B cell (primary cell): ENCODE data around the gene PHLPP1. TPM values are rescaled to one million over a fixed set of nuclear protein-coding genes. Genes with fewer than 3 reads are reported as not detected.

Source experiments
- ATAC-seq: fragments of 200-7000 bp; cut with Tn5 transposase; one replicate; pipeline ENCODE4 v1.10.0; 2021; ENCODE audit warnings: low read depth, mild to moderate bottlenecking, moderate number of reproducible peaks, moderate library complexity
- CTCF ChIA-PET: fragments of 350-600 bp; sonication (Branson Sonifier 250); formaldehyde crosslinking; loops from one replicate; lab custom pipeline; 2021; ENCODE audit warnings: antibody characterized with exemption, inconsistent platforms; lab: Charles Lee
- POLR2A ChIA-PET: fragments of 350-600 bp; sonication (Branson Sonifier 250); formaldehyde crosslinking; loops from one replicate; lab custom pipeline; 2021; ENCODE audit warnings: antibody characterized with exemption; lab: Charles Lee
- DNase-seq: peaks from one replicate; pipeline ENCODE4 v3.0.0; 2013
- H2AFZ ChIP-seq: 2 replicates; pipeline ENCODE4 v1.6.1; 2012; ENCODE audit warnings: mild to moderate bottlenecking, low read depth, low read length; ENCODE audit not compliant: insufficient read depth, poor library complexity, severe bottlenecking
- H3K27ac ChIP-seq, 2 donors: 1 replicate in 1 of 2; 2 replicates in 1 of 2; pipeline ENCODE4 v1.5.1; 2012 to 2013; ENCODE audit warnings: low read length in 2 of 2, mild to moderate bottlenecking in 2 of 2, moderate library complexity in 1 of 2
- H3K27me3 ChIP-seq, 4 experiments: fragments of 200-600 bp in 1 of 4; sonication (generic) in 1 of 4; replicated peaks in 1 of 4; 1 replicate in 2 of 4; 2 replicates in 2 of 4; pipeline versions ENCODE4 v1.6.1 to v1.7.0; 2013 to 2016; ENCODE audit warnings: low read length in 3 of 4, mild to moderate bottlenecking in 2 of 4, mixed read lengths in 1 of 4, moderate library complexity in 1 of 4; ENCODE audit not compliant: insufficient read depth in 4 of 4, control insufficient read depth in 3 of 4; ENCODE audit errors: control extremely low read depth in 1 of 4
- H3K36me3 ChIP-seq, 2 experiments: replicated peaks in 1 of 2; 1 replicate in 1 of 2; 2 replicates in 1 of 2; pipeline versions ENCODE4 v1.6.1 to v1.7.1; 2013; ENCODE audit warnings: low read length in 1 of 2; ENCODE audit not compliant: insufficient read depth in 2 of 2, control insufficient read depth in 1 of 2; ENCODE audit errors: control extremely low read depth in 1 of 2, extremely low read depth in 1 of 2
- H3K4me1 ChIP-seq, 2 donors: fragments of 200-600 bp in 1 of 2; sonication (generic) in 1 of 2; 1 replicate in 1 of 2; 2 replicates in 1 of 2; pipeline versions ENCODE4 v1.5.1 to v1.6.1; 2013 to 2017; ENCODE audit warnings: low read length in 2 of 2; ENCODE audit not compliant: control insufficient read depth in 2 of 2, insufficient read depth in 2 of 2
- H3K4me2 ChIP-seq: replicated peaks from 2 replicates; pipeline ENCODE3; 2012; ENCODE audit warnings: mild to moderate bottlenecking, low read depth, low read length; ENCODE audit not compliant: poor library complexity, severe bottlenecking
- H3K4me3 ChIP-seq, 5 experiments: fragments of 200-600 bp in 1 of 5; sonication (generic) in 1 of 5; 1 replicate in 3 of 5; 2 replicates in 2 of 5; pipeline versions ENCODE4 v1.5.1 to v1.7.0; 2011 to 2016; ENCODE audit warnings: low read length in 4 of 5, mild to moderate bottlenecking in 4 of 5, low read depth in 2 of 5, control low read depth in 1 of 5, moderate library complexity in 1 of 5; ENCODE audit not compliant: insufficient read depth in 1 of 5; ENCODE audit errors: control extremely low read depth in 1 of 5, extremely low read depth in 1 of 5
- H3K79me2 ChIP-seq: fragments of 200-600 bp; sonication (generic); one replicate; pipeline ENCODE4 v1.6.0; 2016; ENCODE audit warnings: low read length; ENCODE audit not compliant: control insufficient read depth, insufficient read depth
- H3K9ac ChIP-seq: fragments of 200-600 bp; sonication (generic); 2 replicates; pipeline ENCODE4 v1.6.1; 2017; ENCODE audit warnings: mild to moderate bottlenecking, low read length, moderate library complexity
- H3K9me3 ChIP-seq, 3 donors: one replicate each; pipeline versions ENCODE4 v1.6.1 to v1.7.1; 2013; ENCODE audit warnings: low read length in 2 of 3; ENCODE audit not compliant: control insufficient read depth in 2 of 3, insufficient read depth in 1 of 3; ENCODE audit errors: control extremely low read depth in 1 of 3
- H4K20me1 ChIP-seq: 2 replicates; pipeline ENCODE4 v1.6.0; 2012; ENCODE audit warnings: mild to moderate bottlenecking, low read length; ENCODE audit not compliant: insufficient read depth, control insufficient read depth, poor library complexity, severe bottlenecking
- H3K27ac Mint-ChIP-seq: one replicate; pipeline ENCODE4 v1.8.0; 2021; ENCODE audit warnings: mixed read lengths
- H3K27me3 Mint-ChIP-seq: one replicate; pipeline ENCODE4 v1.8.0; 2021; ENCODE audit warnings: mixed read lengths
- H3K4me1 Mint-ChIP-seq: one replicate; pipeline ENCODE4 v1.8.0; 2021; ENCODE audit warnings: mixed read lengths
- H3K4me3 Mint-ChIP-seq: one replicate; pipeline ENCODE4 v1.8.0; 2021; ENCODE audit warnings: mixed read lengths
- H3K9me3 Mint-ChIP-seq: one replicate; pipeline ENCODE4 v1.8.0; 2022; ENCODE audit warnings: mixed read lengths; ENCODE audit not compliant: insufficient read depth
- EZH2 ChIP-seq: IDR thresholded peaks from 2 replicates; pipeline ENCODE4 v1.6.1; 2012; ENCODE audit warnings: borderline replicate concordance, low read depth, mild to moderate bottlenecking, moderate library complexity, low read length; ENCODE audit not compliant: insufficient read depth, poor library complexity, severe bottlenecking
- WGBS: methylation state at CpG from one replicate; pipeline ENCODE4 v1.1.5; 2013; ENCODE audit warnings: missing lambda C conversion rate; ENCODE audit not compliant: insufficient coverage; 5-methylcytosine and 5-hydroxymethylcytosine counted together
- intact Hi-C: fragments of 100-400 bp; cut with micrococcal nuclease; formaldehyde crosslinking; loops from one replicate; pipeline ENCODE4 v1.10.0; 2022
- polyA plus RNA-seq: library from polyadenylated mRNA; depleted of rRNA; stranded (reverse); fragments of >200 nt; gene quantifications from 2 replicates; pipeline ENCODE4 v1.2.3, GENCODE V29; 2012
- total RNA-seq, 2 donors: library from RNA; stranded (reverse); fragments of 120-200 nt in 1 of 2; gene quantifications; 1 replicate in 1 of 2; 2 replicates in 1 of 2; pipeline versions ENCODE4 v1.2.3 to v1.2.4, GENCODE V29; 2013 to 2022
- TF ChIP-seq, protein P1 (sequence below): fragments of 200-600 bp; IDR thresholded peaks from one replicate; pipeline ENCODE4 v1.8.0; 2022; ENCODE audit warnings: antibody characterized with exemption, mild to moderate bottlenecking

PHLPP1 gene
- total and polyA plus RNA-seq, 2 donors (not counting 1 experiment from before 2014, with no cell fraction given), result 3.0 to 20.7 TPM

GRCh38 chr18:62964432-62964831, 249.1 kb downstream of the PHLPP1 start:
- CTCF ChIA-PET, result interaction anchor here (1.5 kb wide), 1 partner anchor 18 kb away, joined by 7 read pairs; no protein-coding TSS in a partner anchor
- Histone ChIP-seq H3K9ac (no peak overlapping the region), H2AFZ (no peak overlapping the region), H3K27ac (no peak overlapping the region), H3K9me3 (no peaks in the 10 kb centered on the region), H3K4me1 (no peaks in the 10 kb centered on the region), H3K4me3 (no peak overlapping the region), H3K36me3 (peaks cover 2 to 6% of the 10 kb centered on the region in 2 experiments), H3K4me2 (no peak overlapping the region), H3K27me3 (no peaks in the 10 kb centered on the region), H3K79me2 (no peaks in the 10 kb centered on the region), H4K20me1 (no peaks in the 10 kb centered on the region)
- DNase-seq, result no peak
- WGBS, result no CpG with 5 or more reads among the region's 1 CpG
- no peak overlapping the region for H3K27ac Mint-ChIP-seq
- no peaks in the 10 kb centered on the region for H3K27me3 Mint-ChIP-seq
- no peak for ATAC-seq
- no peaks in the 10 kb centered on the region for H3K9me3 Mint-ChIP-seq
- POLR2A ChIA-PET, result no interaction called here
- intact Hi-C loops, result no loop called here
- no peak for TF ChIP-seq EZH2
- TF ChIP-seq, protein P1, sequence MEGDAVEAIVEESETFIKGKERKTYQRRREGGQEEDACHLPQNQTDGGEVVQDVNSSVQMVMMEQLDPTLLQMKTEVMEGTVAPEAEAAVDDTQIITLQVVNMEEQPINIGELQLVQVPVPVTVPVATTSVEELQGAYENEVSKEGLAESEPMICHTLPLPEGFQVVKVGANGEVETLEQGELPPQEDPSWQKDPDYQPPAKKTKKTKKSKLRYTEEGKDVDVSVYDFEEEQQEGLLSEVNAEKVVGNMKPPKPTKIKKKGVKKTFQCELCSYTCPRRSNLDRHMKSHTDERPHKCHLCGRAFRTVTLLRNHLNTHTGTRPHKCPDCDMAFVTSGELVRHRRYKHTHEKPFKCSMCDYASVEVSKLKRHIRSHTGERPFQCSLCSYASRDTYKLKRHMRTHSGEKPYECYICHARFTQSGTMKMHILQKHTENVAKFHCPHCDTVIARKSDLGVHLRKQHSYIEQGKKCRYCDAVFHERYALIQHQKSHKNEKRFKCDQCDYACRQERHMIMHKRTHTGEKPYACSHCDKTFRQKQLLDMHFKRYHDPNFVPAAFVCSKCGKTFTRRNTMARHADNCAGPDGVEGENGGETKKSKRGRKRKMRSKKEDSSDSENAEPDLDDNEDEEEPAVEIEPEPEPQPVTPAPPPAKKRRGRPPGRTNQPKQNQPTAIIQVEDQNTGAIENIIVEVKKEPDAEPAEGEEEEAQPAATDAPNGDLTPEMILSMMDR, result no peak
- no peaks in the 10 kb centered on the region for H3K4me1 Mint-ChIP-seq
- H3K4me3 Mint-ChIP-seq, result no peak overlapping the region

- ATAC-seq, result no peak
- Histone ChIP-seq H3K9ac (no peak overlapping the region), H3K4me2 (no peak overlapping the region), H3K27ac (no peak overlapping the region), H3K9me3 (no peaks in the 10 kb centered on the region), H3K4me1 (no peaks in the 10 kb centered on the region), H3K27me3 (no peaks in the 10 kb centered on the region), H2AFZ (no peak overlapping the region), H3K79me2 (no peaks in the 10 kb centered on the region), H3K36me3 (peaks cover 2 to 6% of the 10 kb centered on the region in 2 experiments), H4K20me1 (no peaks in the 10 kb centered on the region), H3K4me3 (no peak overlapping the region)
- no peak for DNase-seq
- ChIA-PET POLR2A (no interaction called here), CTCF (interaction anchor here (1.0 to 1.4 kb wide), 2 partner anchors 12 to 250 kb away, joined by 3 read pairs; no protein-coding TSS in a partner anchor)
- H3K4me1 Mint-ChIP-seq, result no peaks in the 10 kb centered on the region
- no peak overlapping the region for H3K4me3 Mint-ChIP-seq
- H3K27me3 Mint-ChIP-seq, result no peaks in the 10 kb centered on the region
- no peak overlapping the region for H3K27ac Mint-ChIP-seq
- WGBS, result 90% methylated on average over 2 of the region's 4 CpGs
- no peak for TF ChIP-seq EZH2
- TF ChIP-seq, protein P1, result no peak
- H3K9me3 Mint-ChIP-seq, result peaks cover 2% of the 10 kb centered on the region
- intact Hi-C loops, result no loop called here
Observed at GRCh38 chr18:62967089-62967488, 251.7 kb downstream of the PHLPP1 start.
